ENCODE data around the gene SULF2.

DNA sequence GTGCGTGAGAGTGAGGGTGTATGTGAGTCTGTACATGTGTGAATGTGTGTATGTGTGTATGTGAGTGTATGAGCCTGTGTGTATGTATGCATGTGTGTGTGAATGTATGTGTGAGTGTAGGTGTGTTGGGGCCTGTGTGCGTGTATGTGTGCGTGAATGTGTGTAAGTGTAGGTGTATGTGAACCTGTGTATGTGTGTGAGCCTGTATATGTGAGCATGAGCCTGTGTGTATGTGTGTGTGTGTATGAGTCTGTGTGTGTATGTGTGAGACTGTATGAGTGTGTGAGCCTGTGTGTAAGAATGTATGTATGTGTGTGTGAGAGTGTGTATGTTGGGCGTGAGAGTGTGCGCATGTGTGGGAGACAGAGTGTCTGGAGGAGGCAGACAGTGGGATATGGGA lies 15.8 kb upstream of the SULF2 start:
- TF ChIP-seq CTCF (IDR thresholded peaks at IDR 0.05; ENCODE audit: poor library complexity) (no peak), EZH2 (IDR thresholded peaks at IDR 0.05; ENCODE audit: borderline replicate concordance) (no peak), EZH2phosphoT487 (IDR thresholded peaks at IDR 0.05; ENCODE audit: low read depth, severe bottlenecking, unreplicated experiment) (no peak)

All from hepatocyte (in vitro differentiated cells).